Muscle layer of colon (tissue), 2 donors: ENCODE results near the gene SCLT1.

Experiments
- H3K27ac ChIP-seq: one replicate; pipeline ENCODE4 v1.7.0; 2013; ENCODE audit warnings: low read depth, mild to moderate bottlenecking, low read length, moderate library complexity
- H3K27me3 ChIP-seq, 2 donors: one replicate each; pipeline ENCODE4 v1.7.0; 2013; ENCODE audit warnings: low read length in 2 of 2, mild to moderate bottlenecking in 2 of 2; ENCODE audit not compliant: insufficient read depth in 2 of 2, control insufficient read depth in 1 of 2
- H3K36me3 ChIP-seq: one replicate; pipeline ENCODE4 v1.7.0; 2013; ENCODE audit warnings: mild to moderate bottlenecking, low read length; ENCODE audit not compliant: insufficient read depth
- H3K4me1 ChIP-seq: one replicate; pipeline ENCODE4 v1.7.0; 2013; ENCODE audit warnings: mild to moderate bottlenecking, low read length; ENCODE audit not compliant: insufficient read depth
- H3K4me3 ChIP-seq, 2 donors: one replicate each; pipeline ENCODE4 v1.7.0; 2013; ENCODE audit warnings: low read length in 2 of 2, low read depth in 1 of 2, mild to moderate bottlenecking in 1 of 2, moderate library complexity in 1 of 2
- H3K9ac ChIP-seq: one replicate; pipeline ENCODE4 v1.7.0; 2013; ENCODE audit warnings: low read length
- H3K9me3 ChIP-seq: one replicate; pipeline ENCODE4 v1.7.0; 2013; ENCODE audit warnings: mild to moderate bottlenecking, low read length
- donor health status: abdominal sarcoma.
- donor health status: Adenocarcinoma of cecum.

SCLT1 gene

DNA sequence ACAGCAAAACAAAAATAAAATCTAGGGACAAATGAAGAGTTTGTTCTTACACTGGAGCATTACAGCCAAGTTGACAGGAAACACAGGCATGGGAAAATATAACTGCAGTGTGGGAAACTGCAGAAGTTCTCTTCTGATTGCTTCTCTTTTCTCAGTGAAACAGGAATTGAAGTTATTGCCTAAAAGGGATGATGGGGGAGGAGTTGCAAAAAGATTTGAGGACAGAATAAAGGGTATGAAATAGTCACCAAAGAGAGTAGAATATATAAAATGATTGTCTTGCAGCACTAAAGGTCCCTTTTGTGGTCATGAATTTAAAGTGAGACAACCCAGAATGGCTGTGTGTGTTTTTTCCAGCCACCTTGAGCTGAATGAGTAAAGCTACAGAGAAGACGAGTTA is 180.1 kb downstream of the SCLT1 start:
- H3K4me3 ChIP-seq = no peak overlapping the region
- H3K36me3 ChIP-seq = no peaks in the 10 kb centered on the region
- H3K27ac ChIP-seq = no peak overlapping the region
- no peaks in the 10 kb centered on the region for H3K4me1 ChIP-seq
- no peaks in the 10 kb centered on the region for H3K27me3 ChIP-seq
- H3K9ac ChIP-seq = no peak overlapping the region
- no peaks in the 10 kb centered on the region for H3K9me3 ChIP-seq

DNA sequence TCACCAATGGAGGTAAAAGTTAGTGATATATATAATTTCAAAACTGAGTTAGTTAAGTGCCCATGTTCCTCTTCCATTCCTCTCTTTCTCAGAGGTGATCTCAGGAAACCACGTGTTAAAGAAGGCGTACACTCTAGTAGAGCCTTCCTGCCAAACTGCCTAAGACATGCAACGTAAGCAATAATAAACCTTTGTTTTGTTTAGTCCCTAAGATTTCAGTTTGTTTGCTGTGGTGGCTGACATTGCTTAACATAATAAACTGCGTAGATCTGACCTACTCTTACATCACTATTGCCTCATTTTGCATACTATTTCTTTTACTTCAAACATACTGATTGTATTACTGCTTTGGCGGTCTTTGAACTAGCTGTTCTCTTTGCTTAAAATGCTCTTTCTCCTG is 184.6 kb downstream of the SCLT1 start:
- Histone ChIP-seq H3K9ac (no peak overlapping the region), H3K36me3 (no peaks in the 10 kb centered on the region), H3K4me3 (no peak overlapping the region), H3K9me3 (no peaks in the 10 kb centered on the region), H3K27ac (no peak overlapping the region), H3K27me3 (no peaks in the 10 kb centered on the region), H3K4me1 (no peaks in the 10 kb centered on the region)

DNA sequence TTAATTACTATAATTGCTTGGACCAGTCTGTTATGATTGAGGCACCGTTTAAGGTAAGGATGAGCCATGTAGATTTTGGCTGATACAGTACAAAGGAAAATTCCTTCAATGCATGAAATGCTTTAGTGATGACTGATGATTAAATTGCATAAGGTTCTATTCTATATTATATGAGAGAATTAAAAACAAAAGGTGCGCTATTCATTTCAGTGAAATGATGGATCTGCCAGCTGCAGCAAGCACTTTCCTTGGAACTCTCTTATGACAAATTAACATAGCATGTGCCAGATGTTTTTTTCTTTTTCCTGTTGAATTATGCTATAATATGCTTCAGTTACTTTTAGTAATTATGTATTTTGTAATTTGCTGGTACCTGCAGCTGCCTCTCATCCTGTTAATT is 185.4 kb downstream of the SCLT1 start:
- H3K27ac ChIP-seq = no peak overlapping the region
- H3K9me3 ChIP-seq = no peaks in the 10 kb centered on the region
- no peaks in the 10 kb centered on the region for H3K4me1 ChIP-seq
- H3K9ac ChIP-seq = no peak overlapping the region
- H3K36me3 ChIP-seq = no peaks in the 10 kb centered on the region
- no peak overlapping the region for H3K4me3 ChIP-seq
- no peaks in the 10 kb centered on the region for H3K27me3 ChIP-seq

DNA sequence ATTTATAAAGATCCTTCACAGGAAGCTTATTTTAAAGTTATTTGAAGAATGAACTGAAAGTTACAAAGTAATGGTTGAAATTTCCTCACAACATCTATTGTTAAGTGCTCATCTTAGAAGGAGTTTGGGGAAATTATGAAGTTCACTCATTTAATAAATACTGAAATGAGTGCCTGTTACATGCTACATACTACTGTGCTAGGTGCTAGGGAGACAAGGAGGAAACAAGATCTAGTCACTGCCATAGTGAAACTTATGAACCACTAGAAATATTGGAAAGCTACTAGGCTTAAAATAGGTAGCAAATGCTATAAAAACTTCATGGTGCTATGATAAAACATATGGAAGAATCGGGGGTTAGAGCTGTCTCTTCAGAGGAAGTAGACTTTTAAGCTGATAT is 186.8 kb downstream of the SCLT1 start:
- H3K4me3 ChIP-seq = no peak overlapping the region
- no peak overlapping the region for H3K27ac ChIP-seq
- H3K9me3 ChIP-seq = no peaks in the 10 kb centered on the region
- no peak overlapping the region for H3K9ac ChIP-seq
- H3K4me1 ChIP-seq = no peaks in the 10 kb centered on the region
- no peaks in the 10 kb centered on the region for H3K36me3 ChIP-seq
- H3K27me3 ChIP-seq = no peaks in the 10 kb centered on the region

DNA sequence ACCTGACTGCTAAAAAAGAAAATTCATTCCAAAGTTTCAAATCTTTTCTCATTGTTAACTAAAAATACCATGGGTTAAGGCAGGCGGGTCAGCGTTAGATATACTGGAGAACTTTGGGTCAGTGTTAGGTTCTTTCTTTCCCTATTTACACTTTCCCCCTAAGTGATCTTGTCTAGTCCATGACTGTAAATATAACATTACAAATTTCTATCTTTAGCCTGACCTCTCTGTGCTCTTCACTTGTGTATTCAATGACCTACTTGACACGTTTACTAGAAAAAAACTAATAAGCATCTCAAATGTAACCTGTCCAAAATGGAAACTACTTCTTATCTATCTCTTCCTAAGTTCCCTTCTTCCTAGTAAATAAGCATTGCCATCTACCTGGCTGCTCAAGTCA is 188.5 kb downstream of the SCLT1 start:
- H3K27ac ChIP-seq = no peak overlapping the region
- H3K9ac ChIP-seq = no peak overlapping the region
- H3K4me3 ChIP-seq = no peak overlapping the region
- H3K4me1 ChIP-seq = no peaks in the 10 kb centered on the region
- no peaks in the 10 kb centered on the region for H3K27me3 ChIP-seq
- H3K36me3 ChIP-seq = no peaks in the 10 kb centered on the region
- no peaks in the 10 kb centered on the region for H3K9me3 ChIP-seq

DNA sequence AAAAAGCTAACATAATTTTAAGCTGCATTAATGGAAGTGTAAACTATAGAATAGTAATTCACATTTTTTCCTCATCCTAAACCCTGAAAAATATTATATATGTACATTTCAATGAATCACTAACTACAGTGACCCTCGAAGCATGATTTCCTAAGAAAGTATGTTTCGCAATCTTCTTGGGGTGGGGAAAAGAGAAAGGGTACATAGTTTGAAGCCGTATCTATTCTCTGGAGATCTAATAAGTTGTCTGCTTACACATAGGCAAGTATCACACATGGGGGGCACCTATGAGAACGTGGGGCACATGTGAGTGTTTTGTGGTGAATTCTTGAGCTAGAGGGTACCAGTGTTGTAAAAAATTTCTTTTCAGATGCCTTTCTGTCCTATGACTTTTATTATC is 212.7 kb downstream of the SCLT1 start:
- H3K27me3 ChIP-seq = no peaks in the 10 kb centered on the region
- no peak overlapping the region for H3K4me3 ChIP-seq
- H3K36me3 ChIP-seq = no peaks in the 10 kb centered on the region
- H3K4me1 ChIP-seq = no peaks in the 10 kb centered on the region
- H3K9me3 ChIP-seq = no peaks in the 10 kb centered on the region
- no peak overlapping the region for H3K9ac ChIP-seq
- H3K27ac ChIP-seq = no peak overlapping the region

DNA sequence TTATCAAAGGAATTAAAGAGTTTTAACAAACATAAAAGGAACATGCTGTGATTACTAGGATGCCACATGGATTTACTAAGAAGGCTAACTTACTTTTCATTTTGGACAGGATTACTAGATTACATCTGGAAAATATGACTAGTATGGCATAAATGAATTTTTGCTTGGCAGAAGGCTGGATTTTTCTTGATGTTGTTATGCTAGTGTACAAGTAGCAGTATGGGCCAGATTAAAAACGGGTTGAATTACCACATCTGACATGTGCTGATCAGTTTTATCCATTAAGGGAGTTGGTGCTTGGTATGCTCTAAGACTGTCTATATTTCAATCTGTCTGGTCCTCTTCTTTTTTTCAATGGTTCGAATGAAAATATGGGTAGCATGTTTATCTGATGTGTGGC is 213.4 kb downstream of the SCLT1 start:
- Histone ChIP-seq H3K27me3 (no peaks in the 10 kb centered on the region), H3K9ac (no peak overlapping the region), H3K9me3 (no peaks in the 10 kb centered on the region)

DNA sequence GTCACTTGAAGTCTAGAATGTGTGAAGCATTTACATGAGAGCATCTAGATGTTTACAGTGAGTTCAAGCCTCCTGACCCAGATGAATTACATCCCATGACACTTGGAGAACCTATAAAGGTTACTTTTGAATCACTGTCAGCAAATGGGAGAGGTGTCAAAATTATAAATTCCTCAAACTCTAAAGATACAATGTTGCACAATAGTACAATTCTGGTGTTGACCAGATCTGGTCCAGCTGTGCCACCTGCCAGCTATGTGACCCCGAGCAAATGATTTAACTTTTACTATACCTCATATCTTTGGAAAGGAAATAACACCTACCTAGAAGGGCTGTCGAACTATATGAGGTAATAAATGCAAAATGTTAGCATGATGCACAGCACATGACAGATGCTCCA is 214.1 kb downstream of the SCLT1 start:
- Histone ChIP-seq H3K4me3 (no peak overlapping the region), H3K36me3 (no peaks in the 10 kb centered on the region), H3K4me1 (no peaks in the 10 kb centered on the region)

More for the DNA sequence above, 213.4 kb downstream of the SCLT1 start:
- Histone ChIP-seq H3K36me3 (no peaks in the 10 kb centered on the region), H3K4me1 (no peaks in the 10 kb centered on the region), H3K27ac (no peak overlapping the region), H3K4me3 (no peak overlapping the region)

DNA sequence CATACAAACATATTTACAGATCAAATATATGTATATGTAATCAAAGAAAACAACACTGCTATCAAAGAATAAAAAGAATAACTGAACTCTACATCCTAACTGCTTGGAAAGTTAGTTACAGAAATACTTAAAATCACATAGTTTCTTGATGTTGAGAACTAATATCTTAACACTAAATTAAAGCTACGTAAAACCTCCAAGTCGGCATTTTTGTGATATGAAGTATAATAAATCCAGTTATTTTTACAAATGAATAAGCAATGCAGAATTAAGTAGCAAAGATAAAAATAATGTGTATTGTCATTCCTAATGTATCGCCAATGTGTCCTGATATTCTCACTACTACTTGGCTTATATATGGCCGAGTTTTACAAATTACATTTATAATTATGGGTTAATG is 215.4 kb downstream of the SCLT1 start:
- no peaks in the 10 kb centered on the region for H3K36me3 ChIP-seq
- H3K9ac ChIP-seq = no peak overlapping the region
- H3K27me3 ChIP-seq = no peaks in the 10 kb centered on the region
- H3K4me3 ChIP-seq = no peak overlapping the region
- H3K9me3 ChIP-seq = no peaks in the 10 kb centered on the region
- H3K4me1 ChIP-seq = no peaks in the 10 kb centered on the region
- H3K27ac ChIP-seq = no peak overlapping the region

More for the DNA sequence above, 214.1 kb downstream of the SCLT1 start:
- Histone ChIP-seq H3K27ac (no peak overlapping the region), H3K27me3 (no peaks in the 10 kb centered on the region), H3K9me3 (no peaks in the 10 kb centered on the region), H3K9ac (no peak overlapping the region)

DNA sequence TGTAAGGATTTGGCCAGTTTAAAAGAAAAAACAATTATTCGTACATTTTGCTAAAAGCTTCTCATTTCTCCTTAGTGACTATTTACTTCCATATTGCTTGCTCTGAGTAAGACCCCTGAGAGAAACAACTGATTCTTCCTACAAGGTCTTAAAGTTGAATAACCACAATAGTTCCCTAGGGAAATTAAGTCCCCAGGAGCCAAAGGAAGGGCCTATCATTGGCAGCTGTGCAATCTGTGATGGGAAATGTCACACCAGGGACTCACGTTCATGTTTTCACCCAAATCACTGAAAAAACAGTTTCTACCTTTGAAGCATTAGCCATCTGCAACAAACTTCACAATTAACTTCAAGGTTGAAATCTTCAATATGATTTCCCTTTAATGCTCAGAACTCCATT is 217.1 kb downstream of the SCLT1 start:
- H3K36me3 ChIP-seq = peaks cover 17% of the 10 kb centered on the region
- no peak overlapping the region for H3K27ac ChIP-seq
- no peak overlapping the region for H3K9ac ChIP-seq
- no peaks in the 10 kb centered on the region for H3K4me1 ChIP-seq
- H3K9me3 ChIP-seq = no peaks in the 10 kb centered on the region
- H3K4me3 ChIP-seq = no peak overlapping the region
- H3K27me3 ChIP-seq = no peaks in the 10 kb centered on the region

DNA sequence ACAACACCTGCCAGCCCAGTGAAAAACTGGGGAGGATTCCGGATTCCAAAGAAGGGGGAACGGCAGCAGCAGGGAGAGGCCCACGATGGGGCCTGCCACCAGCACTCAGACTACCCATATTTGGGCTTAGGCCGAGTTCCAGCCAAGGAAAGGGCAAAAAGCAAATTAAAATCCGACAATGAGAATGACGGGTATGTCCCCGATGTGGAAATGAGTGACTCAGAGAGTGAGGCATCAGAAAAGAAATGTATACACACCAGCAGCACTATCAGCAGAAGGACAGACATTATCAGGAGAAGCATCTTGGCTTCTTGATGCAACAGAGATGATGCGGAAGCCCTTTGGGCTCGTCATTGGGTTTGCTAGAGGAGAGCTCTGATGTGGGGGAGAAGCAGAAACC is 221.4 kb downstream of the SCLT1 start:
- H3K36me3 ChIP-seq = peaks cover 49% of the 10 kb centered on the region
- H3K9me3 ChIP-seq = no peaks in the 10 kb centered on the region
- no peak overlapping the region for H3K9ac ChIP-seq
- H3K4me1 ChIP-seq = no peaks in the 10 kb centered on the region
- H3K4me3 ChIP-seq = no peak overlapping the region
- H3K27ac ChIP-seq = no peak overlapping the region
- H3K27me3 ChIP-seq = no peaks in the 10 kb centered on the region

DNA sequence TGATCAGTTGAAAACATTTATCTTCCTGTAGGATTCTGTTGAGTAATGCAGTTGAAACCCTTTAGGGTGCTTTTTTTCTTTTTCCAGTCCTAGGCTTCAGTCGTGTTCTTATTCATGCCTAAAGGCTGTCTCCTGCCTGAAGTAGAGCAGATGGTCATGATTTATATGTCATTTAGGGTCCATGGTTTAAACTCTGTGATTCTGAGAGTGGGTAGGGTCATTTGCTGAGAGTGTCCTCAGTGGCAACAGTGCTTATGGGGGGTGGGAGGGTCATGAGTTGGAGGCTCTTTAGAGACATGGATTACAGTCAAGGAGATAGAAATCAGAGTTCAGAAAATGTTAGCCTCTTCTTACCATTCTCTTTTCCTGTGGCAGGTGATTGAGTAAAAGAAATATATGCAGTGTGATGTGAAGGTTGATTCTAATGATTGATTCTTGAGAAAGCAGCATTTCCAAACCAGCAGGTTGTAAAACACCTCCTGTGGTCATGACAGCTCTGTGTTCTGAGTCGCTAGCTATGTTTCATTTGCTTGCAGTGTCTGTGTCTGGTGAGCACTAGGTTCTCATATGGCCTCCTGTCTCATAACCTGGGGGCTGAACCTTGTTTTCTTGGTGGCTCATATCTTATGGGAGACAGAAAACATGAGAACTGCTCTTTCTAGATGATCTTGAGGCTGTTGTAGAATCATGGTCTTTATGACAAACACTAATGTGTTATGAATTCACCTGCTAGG is 223.4 kb downstream of the SCLT1 start:
- Histone ChIP-seq H3K27ac (no peak overlapping the region), H3K9me3 (no peaks in the 10 kb centered on the region), H3K4me3 (no peak overlapping the region), H3K9ac (no peak overlapping the region), H3K27me3 (no peaks in the 10 kb centered on the region), H3K36me3 (peaks cover 54% of the 10 kb centered on the region), H3K4me1 (no peaks in the 10 kb centered on the region)
